HPDE6-E6E7 (cell line): ENCODE results near the gene RTEL1.
"Not testable (repeated sequence)": the region's sequence is repeated elsewhere in the genome, so short reads cannot be mapped to it uniquely, and the experiment has no call there.

Source experiments
- DNase-seq: peaks from one replicate; pipeline ENCODE4 v3.0.0; 2011; ENCODE audit warnings: missing footprints; ENCODE audit errors: extremely low spot score

The RTEL1 gene

GRCh38 chr20:63708301-63709148 is 50.4 kb downstream of the RTEL1 start:
- DNase-seq, result no peak

GRCh38 chr20:63709149-63709527 is 51.0 kb downstream of the RTEL1 start:
- DNase-seq, result no peak

- DNase-seq, result no peak
Observed at GRCh38 chr20:63711085-63711645, 53.1 kb downstream of the RTEL1 start.

GRCh38 chr20:63712191-63712590 is 54.1 kb downstream of the RTEL1 start:
- DNase-seq, result no peak

GRCh38 chr20:63714858-63715257 is 56.7 kb downstream of the RTEL1 start:
- no peak for DNase-seq

- DNase-seq, result no peak
Observed at GRCh38 chr20:63718996-63719395, 60.9 kb downstream of the RTEL1 start.

GRCh38 chr20:63722967-63723622 is 65.0 kb downstream of the RTEL1 start:
- not testable (repeated sequence) for DNase-seq

GRCh38 chr20:63730189-63730733 is 72.1 kb downstream of the RTEL1 start:
- DNase-seq, result not testable (repeated sequence)

GRCh38 chr20:63731410-63731809 is 73.3 kb downstream of the RTEL1 start:
- no peak for DNase-seq

GRCh38 chr20:63732118-63733095 is 74.3 kb downstream of the RTEL1 start:
- no peak for DNase-seq

- no peak for DNase-seq
Observed at GRCh38 chr20:63733117-63733516, 75.0 kb downstream of the RTEL1 start.

- DNase-seq, result no peak
Observed at GRCh38 chr20:63733579-63734081, 75.5 kb downstream of the RTEL1 start.

GRCh38 chr20:63734111-63734945 is 76.2 kb downstream of the RTEL1 start:
- no peak for DNase-seq

- DNase-seq, result no peak
Observed at GRCh38 chr20:63734946-63735858, 77.1 kb downstream of the RTEL1 start.

GRCh38 chr20:63735859-63736718 is 78.0 kb downstream of the RTEL1 start, which contains the start of gene LIME1:
TSS of gene LIME1 (plus strand) at chr20:63736664. CDS start at chr20:63737550, 886 bp downstream.
- DNase-seq, result no peak

- DNase-seq, result no peak
Observed at GRCh38 chr20:63736893-63737694, 79.0 kb downstream of the RTEL1 start.

GRCh38 chr20:63737695-63737944 is 79.5 kb downstream of the RTEL1 start:
- DNase-seq, result no peak
